ENCODE data around the gene SPDYE4. TPM values are rescaled to one million over a fixed set of nuclear protein-coding genes. Genes with fewer than 3 reads are reported as not detected.

SPDYE4 gene
- total and polyA plus RNA-seq, 7 experiments from 2014 or later: 0.34 TPM; not detected in 6

DNA sequence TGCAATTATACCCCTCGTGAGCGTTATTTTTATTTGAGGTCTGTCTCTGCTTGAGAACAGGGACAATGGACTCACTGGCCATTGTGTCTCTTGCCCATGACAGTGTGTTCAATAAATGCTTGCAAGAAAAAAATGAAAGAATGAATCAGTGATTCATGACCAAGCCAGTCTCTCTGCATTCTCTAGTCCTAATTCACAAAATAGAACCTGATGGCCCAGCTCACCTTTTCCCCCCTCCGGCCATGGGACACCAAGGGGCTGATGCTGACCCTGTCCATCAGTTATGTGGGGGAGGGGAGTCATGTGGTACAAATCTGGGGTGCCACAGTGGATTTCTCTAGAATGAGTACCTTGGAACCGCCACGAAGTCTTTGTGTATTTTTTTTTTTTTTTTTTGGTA, 51.9 kb downstream of the SPDYE4 start:
- H3K4me3 Mint-ChIP-seq: no peak overlapping the region
- Histone ChIP-seq H3K4me1 (ENCODE audit: control insufficient read depth in 2 of 2, insufficient read depth in 2 of 2, low read length in 2 of 2) (no peaks in the 10 kb centered on the region), H3K36me3 (ENCODE audit: control insufficient read depth in 2 of 3, insufficient read depth in 3 of 3, low read length in 3 of 3) (no peaks in the 10 kb centered on the region), H3K27me3 (ENCODE audit: control insufficient read depth in 2 of 2, insufficient read depth in 2 of 2, low read length in 2 of 2) (no peaks in the 10 kb centered on the region), H3K27ac (ENCODE audit: low read depth, low read length) (no peak overlapping the region), H3K9me3 (ENCODE audit: control insufficient read depth in 2 of 3, low read length in 3 of 3) (no peaks in the 10 kb centered on the region), H3K4me3 (ENCODE audit: low read length) (no peak overlapping the region)
- DNase-seq (no peak), ATAC-seq (no peak)
- no peaks in the 10 kb centered on the region for H3K36me3 Mint-ChIP-seq
- ChIA-PET POLR2A (no interaction called here), CTCF (no interaction called here)
- H3K27me3 Mint-ChIP-seq: peaks cover 15 to 47% (median 30%) of the 10 kb centered on the region in 5 donors
- H3K9me3 Mint-ChIP-seq: no peaks in the 10 kb centered on the region
- H3K4me1 Mint-ChIP-seq: no peaks in the 10 kb centered on the region
- H3K27ac Mint-ChIP-seq: no peak overlapping the region
- intact Hi-C loops (cut with micrococcal nuclease): no loop called here

DNA sequence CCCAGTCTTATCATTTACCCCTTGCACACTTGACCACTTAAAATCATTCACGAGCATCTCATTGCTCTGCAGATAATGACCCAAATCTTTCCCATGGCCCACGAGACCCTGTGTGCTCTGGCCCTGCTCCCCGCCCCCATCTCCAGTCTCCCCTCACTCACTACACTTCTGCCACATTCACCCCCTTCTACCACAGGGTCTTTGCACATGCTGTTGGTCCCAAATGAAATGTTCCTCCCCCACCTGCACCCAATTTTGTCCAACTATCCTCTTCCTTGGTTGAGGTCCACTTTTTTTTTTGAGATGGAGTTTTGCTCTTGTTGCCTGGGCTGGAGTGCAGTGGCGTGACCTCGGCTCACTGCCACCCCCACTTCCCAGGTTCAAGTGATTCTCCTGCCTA, 52.9 kb downstream of the SPDYE4 start:
- H3K4me3 Mint-ChIP-seq: no peak overlapping the region
- CTCF ChIA-PET: no interaction called here
- Histone ChIP-seq H3K27me3 (ENCODE audit: control insufficient read depth in 2 of 2, insufficient read depth in 2 of 2, low read length in 2 of 2) (no peaks in the 10 kb centered on the region), H3K4me1 (ENCODE audit: control insufficient read depth in 2 of 2, insufficient read depth in 2 of 2, low read length in 2 of 2) (no peaks in the 10 kb centered on the region), H3K36me3 (ENCODE audit: control insufficient read depth in 2 of 3, insufficient read depth in 3 of 3, low read length in 3 of 3) (no peaks in the 10 kb centered on the region), H3K9me3 (ENCODE audit: control insufficient read depth in 2 of 3, low read length in 3 of 3) (no peaks in the 10 kb centered on the region), H3K27ac (ENCODE audit: low read depth, low read length) (no peak overlapping the region), H3K4me3 (ENCODE audit: low read length) (no peak overlapping the region)
- H3K9me3 Mint-ChIP-seq: peaks cover 0 to 5% (median 0%) of the 10 kb centered on the region in 11 donors
- H3K36me3 Mint-ChIP-seq: no peaks in the 10 kb centered on the region
- POLR2A ChIA-PET: no interaction called here
- ATAC-seq (no peak), DNase-seq (no peak)
- H3K27ac Mint-ChIP-seq: no peak overlapping the region
- H3K27me3 Mint-ChIP-seq: peaks cover 15 to 45% (median 23%) of the 10 kb centered on the region in 5 donors
- no peaks in the 10 kb centered on the region for H3K4me1 Mint-ChIP-seq
- intact Hi-C loops (cut with micrococcal nuclease): no loop called here

DNA sequence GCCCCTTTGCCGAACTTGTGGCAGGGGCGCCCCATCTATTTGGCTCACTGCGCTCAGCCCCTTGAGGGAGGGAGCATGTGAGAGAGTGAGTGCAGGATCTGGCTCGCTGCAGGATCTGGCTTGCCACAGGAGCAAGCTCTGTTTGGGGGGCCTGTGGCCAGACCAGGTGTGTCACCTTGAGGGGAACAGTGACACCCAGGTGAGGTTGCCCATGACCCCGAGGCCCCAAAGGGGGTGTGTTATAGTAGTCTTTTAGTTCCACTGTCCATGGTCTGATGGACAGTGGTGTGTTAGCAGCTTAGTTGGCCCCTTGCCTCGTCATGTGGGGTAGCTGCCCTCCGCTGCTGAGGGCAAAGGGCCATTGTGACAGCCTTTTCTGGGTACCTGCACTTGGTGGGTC, 55.3 kb downstream of the SPDYE4 start:
- Mint-ChIP-seq H3K4me1 (peaks cover 0 to 7% (median 2%) of the 10 kb centered on the region in 7 donors), H3K4me3 (no peak overlapping the region), H3K27ac (no peak overlapping the region), H3K36me3 (no peaks in the 10 kb centered on the region), H3K27me3 (peaks cover 15 to 49% (median 27%) of the 10 kb centered on the region in 5 donors), H3K9me3 (peaks cover 0 to 5% (median 0%) of the 10 kb centered on the region in 11 donors)
- Histone ChIP-seq H3K27me3 (ENCODE audit: control insufficient read depth in 2 of 2, insufficient read depth in 2 of 2, low read length in 2 of 2) (no peaks in the 10 kb centered on the region), H3K27ac (ENCODE audit: low read depth, low read length) (no peak overlapping the region), H3K4me3 (ENCODE audit: low read length) (no peak overlapping the region), H3K4me1 (ENCODE audit: control insufficient read depth in 2 of 2, insufficient read depth in 2 of 2, low read length in 2 of 2) (no peaks in the 10 kb centered on the region), H3K9me3 (ENCODE audit: control insufficient read depth in 2 of 3, low read length in 3 of 3) (no peaks in the 10 kb centered on the region), H3K36me3 (ENCODE audit: control insufficient read depth in 2 of 3, insufficient read depth in 3 of 3, low read length in 3 of 3) (no peaks in the 10 kb centered on the region)
- no peak for DNase-seq
- CTCF ChIA-PET: no interaction called here
- intact Hi-C loops (cut with micrococcal nuclease): no loop called here
- POLR2A ChIA-PET: no interaction called here
- ATAC-seq: no peak

DNA sequence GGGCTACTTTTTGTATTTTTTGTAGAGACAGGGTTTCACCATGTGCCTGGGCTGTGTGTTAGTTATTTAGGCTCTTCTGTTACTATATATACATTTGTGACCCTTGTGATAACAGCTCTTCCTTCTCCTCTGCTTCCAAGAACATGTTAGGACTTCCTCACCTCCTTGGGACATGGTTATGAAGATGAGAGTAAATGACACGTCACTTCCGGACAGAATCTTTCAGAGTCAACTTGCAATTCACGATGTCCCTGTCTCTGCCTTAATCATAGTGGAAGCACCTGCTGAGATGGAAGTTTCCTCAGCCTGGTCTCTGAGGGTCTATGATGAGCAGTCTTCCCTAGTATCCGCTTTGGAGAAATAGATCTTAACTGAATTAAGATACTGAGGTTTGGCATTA, 56.6 kb downstream of the SPDYE4 start:
- Mint-ChIP-seq H3K9me3 (peaks cover 0 to 5% (median 0%) of the 10 kb centered on the region in 11 donors), H3K27me3 (peaks cover 13 to 51% (median 22%) of the 10 kb centered on the region in 5 donors), H3K4me1 (peaks cover 0 to 7% (median 2%) of the 10 kb centered on the region in 7 donors), H3K27ac (no peak overlapping the region), H3K4me3 (no peak overlapping the region), H3K36me3 (no peaks in the 10 kb centered on the region)
- ATAC-seq: no peak
- intact Hi-C loops (cut with micrococcal nuclease): no loop called here
- ChIA-PET POLR2A (no interaction called here), CTCF (no interaction called here)
- DNase-seq: no peak
- no peak overlapping the region for H3K27ac ChIP-seq (ENCODE audit: low read depth, low read length)
- H3K36me3 ChIP-seq (ENCODE audit: control insufficient read depth in 2 of 3, insufficient read depth in 3 of 3, low read length in 3 of 3): no peaks in the 10 kb centered on the region
- no peaks in the 10 kb centered on the region for H3K27me3 ChIP-seq (ENCODE audit: control insufficient read depth in 2 of 2, insufficient read depth in 2 of 2, low read length in 2 of 2)
- no peaks in the 10 kb centered on the region for H3K9me3 ChIP-seq (ENCODE audit: control insufficient read depth in 2 of 3, low read length in 3 of 3)
- no peak overlapping the region for H3K4me3 ChIP-seq (ENCODE audit: low read length)
- no peaks in the 10 kb centered on the region for H3K4me1 ChIP-seq (ENCODE audit: control insufficient read depth in 2 of 2, insufficient read depth in 2 of 2, low read length in 2 of 2)

- ATAC-seq (no peak), DNase-seq (no peak)
- intact Hi-C loops (cut with micrococcal nuclease): no loop called here
- H3K27ac ChIP-seq (ENCODE audit: low read depth, low read length): no peak overlapping the region
- no peaks in the 10 kb centered on the region for H3K4me1 ChIP-seq (ENCODE audit: control insufficient read depth in 2 of 2, insufficient read depth in 2 of 2, low read length in 2 of 2)
- no peak overlapping the region for H3K27ac Mint-ChIP-seq
- no peaks in the 10 kb centered on the region for H3K9me3 ChIP-seq (ENCODE audit: control insufficient read depth in 2 of 3, low read length in 3 of 3)
- H3K4me3 ChIP-seq (ENCODE audit: low read length): no peak overlapping the region
- H3K27me3 ChIP-seq (ENCODE audit: control insufficient read depth in 2 of 2, insufficient read depth in 2 of 2, low read length in 2 of 2): no peaks in the 10 kb centered on the region
- CTCF ChIA-PET: no interaction called here
- no peaks in the 10 kb centered on the region for H3K36me3 ChIP-seq (ENCODE audit: control insufficient read depth in 2 of 3, insufficient read depth in 3 of 3, low read length in 3 of 3)
- H3K36me3 Mint-ChIP-seq: no peaks in the 10 kb centered on the region
- POLR2A ChIA-PET: no interaction called here
- no peak overlapping the region for H3K4me3 Mint-ChIP-seq
- H3K27me3 Mint-ChIP-seq: peaks cover 13 to 56% (median 22%) of the 10 kb centered on the region in 5 donors
- peaks cover 0 to 5% (median 0%) of the 10 kb centered on the region in 11 donors for H3K9me3 Mint-ChIP-seq
- peaks cover 0 to 7% (median 2%) of the 10 kb centered on the region in 7 donors for H3K4me1 Mint-ChIP-seq
Observed at GRCh38 chr17:8701221-8701620, 57.1 kb downstream of the SPDYE4 start.

Other genes starting within 250 kb of the SPDYE4 start
- gene MYH10, start 127.8 kb downstream of the SPDYE4 start, total RNA-seq: 1 to 10 TPM in 4 of 5 experiments, under 1 TPM in 1; 0.85 to 10.0 (median 2.0) TPM
- 1 to 10 TPM; 1.5 to 2.3 TPM for gene MYH10, start 127.8 kb downstream of the SPDYE4 start, polyA plus RNA-seq
- gene CCDC42, start 13.7 kb downstream of the SPDYE4 start, total RNA-seq: 1 to 10 TPM in 1 of 5 experiments, not detected in 4; 1.6 TPM
- gene CCDC42, start 13.7 kb downstream of the SPDYE4 start, polyA plus RNA-seq: not detected
- gene MFSD6L, start 40.8 kb upstream of the SPDYE4 start, total RNA-seq: 1 to 10 TPM in 1 of 5 experiments, under 1 TPM in 1, not detected in 3; 0.96 to 1.8 TPM
- gene MFSD6L, start 40.8 kb upstream of the SPDYE4 start, polyA plus RNA-seq: not detected
- 10 to 100 TPM in 1 of 5 experiments, 1 to 10 TPM in 2, under 1 TPM in 2; 0.40 to 11.3 (median 1.1) TPM for gene PIK3R6, start 109.1 kb upstream of the SPDYE4 start, total RNA-seq
- gene PIK3R6, start 109.1 kb upstream of the SPDYE4 start, polyA plus RNA-seq: under 1 TPM; 0.06 to 0.37 TPM
- gene PIK3R5, start 207.2 kb upstream of the SPDYE4 start, total RNA-seq: 100 to 1,000 TPM in 2 of 5 experiments, 10 to 100 TPM in 3; 73.5 to 231 (median 77.6) TPM
- 10 to 100 TPM; 18.0 to 47.6 TPM for gene PIK3R5, start 207.2 kb upstream of the SPDYE4 start, polyA plus RNA-seq

All from naive thymus-derived CD4-positive, alpha-beta T cell (primary cell).